Upper lobe of left lung (tissue), 6 donors: ENCODE data around the gene TTR. TPM values are rescaled to one million over a fixed set of nuclear protein-coding genes. Genes with fewer than 3 reads are reported as not detected.

Experiments
- ATAC-seq, 2 donors: fragments of 200-7000 bp; cut with Tn5 transposase; one replicate each; pipeline ENCODE4 v1.9.1; 2022; ENCODE audit warnings: mild to moderate bottlenecking in 2 of 2, moderate library complexity in 2 of 2; ENCODE audit not compliant: low FRiP score in 2 of 2
- DNase-seq, 2 donors: peaks; one replicate each; pipeline ENCODE4 v3.0.0-alpha.2; 2019 to 2020
- H3K27ac ChIP-seq, 4 donors: fragments of 200-600 bp; sonication (generic); one replicate each; pipeline ENCODE4 v1.5.1; 2016 to 2019
- H3K27me3 ChIP-seq, 4 donors: fragments of 200-600 bp; sonication (generic); one replicate each; pipeline ENCODE4 v1.5.1; 2017 to 2019
- H3K36me3 ChIP-seq, 4 donors: fragments of 200-600 bp; sonication (generic); one replicate each; pipeline ENCODE4 v1.5.1; 2016 to 2019
- H3K4me1 ChIP-seq, 4 donors: fragments of 200-600 bp; sonication (generic); one replicate each; pipeline ENCODE4 v1.5.1; 2018 to 2019
- H3K4me3 ChIP-seq, 4 donors: fragments of 200-600 bp; sonication (generic); one replicate each; pipeline ENCODE4 v1.5.1; 2017 to 2019; ENCODE audit warnings: mild to moderate bottlenecking in 2 of 4, moderate library complexity in 1 of 4
- H3K9me3 ChIP-seq, 4 donors: fragments of 200-600 bp; sonication (generic); one replicate each; pipeline ENCODE4 v1.5.1; 2018 to 2019
- EP300 ChIP-seq, 4 donors: sonication (generic); formaldehyde crosslinking; IDR thresholded peaks; one replicate each; pipeline ENCODE4 v1.5.1; 2017; ENCODE audit warnings: antibody characterized with exemption in 4 of 4, control low read depth in 2 of 4
- POLR2A ChIP-seq, 4 donors: fragments of 450-650 bp; IDR thresholded peaks; one replicate each; pipeline ENCODE4 v1.5.1; 2016 to 2017; ENCODE audit warnings: antibody characterized with exemption in 4 of 4, mild to moderate bottlenecking in 2 of 4
- POLR2AphosphoS5 ChIP-seq, 2 donors: sonication (generic); formaldehyde crosslinking; IDR thresholded peaks; one replicate each; pipeline ENCODE4 v1.5.1; 2017; ENCODE audit warnings: antibody characterized with exemption in 2 of 2
- WGBS, 2 donors: methylation state at CpG; one replicate each; pipeline ENCODE4 v1.1.5; 2017 to 2018; 5-methylcytosine and 5-hydroxymethylcytosine counted together
- total RNA-seq, 6 donors: library from RNA; depleted of rRNA in 4 of 6; stranded (reverse); fragments of >200 nt in 4 of 6; gene quantifications; one replicate each; pipeline versions ENCODE4 v1.1.0 to v1.2.1, GENCODE V29; 2016 to 2021
- TF ChIP-seq, protein P1 (sequence below), 6 experiments: fragments of 450-650 bp in 4 of 6; fragments of 200-600 bp in 2 of 6; sonication (generic) in 2 of 6; IDR thresholded peaks; one replicate each; pipeline ENCODE4 v1.5.1; 2016 to 2019; ENCODE audit warnings: antibody characterized with exemption in 6 of 6
- donor health status: DM: no; HTN: no; CAD: no; lungs with moderate emphysema.
- donor health status: DM: no; HTN: yes; CAD: no; lungs with severe emphysema.

TTR gene
- total RNA-seq, 6 donors from 2014 or later: 0.86 to 2.4 TPM; not detected in 4

DNA sequence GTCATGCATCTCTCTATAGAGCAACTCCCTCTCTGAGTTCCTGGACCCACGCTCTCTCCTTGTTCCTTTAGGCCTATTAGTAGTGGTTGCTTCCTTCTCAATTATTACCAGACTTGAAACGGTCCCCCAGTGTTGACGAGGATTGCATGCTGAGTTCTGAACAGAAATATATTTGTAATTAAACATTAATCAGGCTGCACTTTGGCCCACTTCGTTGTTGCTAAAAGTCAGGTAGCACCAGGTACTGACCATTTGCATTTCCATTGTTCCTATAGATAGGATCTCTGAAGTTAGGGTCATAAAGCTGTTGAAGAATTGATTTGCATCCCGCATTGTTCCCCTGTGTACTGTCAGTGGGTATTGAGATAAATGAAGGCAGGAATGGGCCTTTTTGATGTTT, 36.9 kb upstream of the TTR start:
- no peak for TF ChIP-seq POLR2AphosphoS5 (IDR thresholded peaks at IDR 0.05)
- no peak for TF ChIP-seq EP300 (IDR thresholded peaks at IDR 0.05)
- TF ChIP-seq, protein P1, sequence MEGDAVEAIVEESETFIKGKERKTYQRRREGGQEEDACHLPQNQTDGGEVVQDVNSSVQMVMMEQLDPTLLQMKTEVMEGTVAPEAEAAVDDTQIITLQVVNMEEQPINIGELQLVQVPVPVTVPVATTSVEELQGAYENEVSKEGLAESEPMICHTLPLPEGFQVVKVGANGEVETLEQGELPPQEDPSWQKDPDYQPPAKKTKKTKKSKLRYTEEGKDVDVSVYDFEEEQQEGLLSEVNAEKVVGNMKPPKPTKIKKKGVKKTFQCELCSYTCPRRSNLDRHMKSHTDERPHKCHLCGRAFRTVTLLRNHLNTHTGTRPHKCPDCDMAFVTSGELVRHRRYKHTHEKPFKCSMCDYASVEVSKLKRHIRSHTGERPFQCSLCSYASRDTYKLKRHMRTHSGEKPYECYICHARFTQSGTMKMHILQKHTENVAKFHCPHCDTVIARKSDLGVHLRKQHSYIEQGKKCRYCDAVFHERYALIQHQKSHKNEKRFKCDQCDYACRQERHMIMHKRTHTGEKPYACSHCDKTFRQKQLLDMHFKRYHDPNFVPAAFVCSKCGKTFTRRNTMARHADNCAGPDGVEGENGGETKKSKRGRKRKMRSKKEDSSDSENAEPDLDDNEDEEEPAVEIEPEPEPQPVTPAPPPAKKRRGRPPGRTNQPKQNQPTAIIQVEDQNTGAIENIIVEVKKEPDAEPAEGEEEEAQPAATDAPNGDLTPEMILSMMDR (IDR thresholded peaks at IDR 0.05): no peak
- TF ChIP-seq POLR2A (IDR thresholded peaks at IDR 0.05): no peak
- Histone ChIP-seq H3K4me1 (peaks cover 0 to 3% (median 0%) of the 10 kb centered on the region in 4 donors), H3K4me3 (no peak overlapping the region), H3K36me3 (no peaks in the 10 kb centered on the region), H3K27ac (no peak overlapping the region), H3K9me3 (no peaks in the 10 kb centered on the region), H3K27me3 (no peaks in the 10 kb centered on the region)
- no peak for DNase-seq
- ATAC-seq: no peak
- WGBS, 2 donors: 77 to 81% methylated on average over 5 of the region's 5 CpGs

DNA sequence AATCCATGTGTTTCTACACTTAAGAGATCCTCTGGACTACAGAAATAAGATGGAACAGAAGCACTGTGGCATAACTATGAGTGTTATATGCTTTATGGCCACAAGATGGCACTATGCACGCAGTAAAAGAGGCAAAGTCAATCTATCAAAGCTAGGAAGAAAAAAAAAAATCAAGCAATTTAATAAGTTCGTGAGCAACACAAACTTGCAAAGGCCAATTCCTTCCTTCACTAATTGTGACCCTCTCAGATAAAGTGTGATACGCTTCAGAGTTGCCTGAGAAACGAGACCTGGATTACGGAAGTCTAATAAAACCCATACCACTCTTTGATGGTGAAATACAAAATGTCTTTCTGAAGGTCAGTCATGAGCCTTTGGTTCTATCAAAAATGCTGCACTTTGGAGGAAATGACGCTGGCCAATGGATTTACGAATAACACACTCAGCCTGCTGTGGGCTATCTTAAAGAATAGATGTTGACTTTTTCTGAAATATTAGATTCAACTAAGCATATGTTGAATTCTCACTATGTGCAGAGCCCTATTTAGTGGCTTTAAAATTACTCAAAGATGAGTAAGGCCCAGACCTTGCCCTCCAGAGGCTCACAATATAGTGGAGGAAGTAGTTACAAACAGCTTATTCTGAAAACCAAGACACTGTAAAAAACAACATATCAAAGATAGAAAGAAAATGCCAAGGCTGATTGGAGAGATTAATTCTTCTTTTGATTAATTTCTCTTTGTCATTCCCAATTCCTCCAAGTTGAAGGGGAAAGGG, 35.5 kb upstream of the TTR start:
- 7 to 9% methylated on average over 7 of the region's 7 CpGs for WGBS, 2 donors
- Histone ChIP-seq H3K4me3 (no peak overlapping the region), H3K4me1 (peaks cover 0 to 3% (median 0%) of the 10 kb centered on the region in 4 donors), H3K27ac (no peak overlapping the region), H3K27me3 (no peaks in the 10 kb centered on the region), H3K36me3 (no peaks in the 10 kb centered on the region), H3K9me3 (no peaks in the 10 kb centered on the region)
- ATAC-seq: peak in 1 of 2 donors; percentile 89
- TF ChIP-seq, protein P1 (IDR thresholded peaks at IDR 0.05): peak; percentile 57 to 85 (median 72)
- no peak for TF ChIP-seq EP300 (IDR thresholded peaks at IDR 0.05)
- DNase-seq: no peak

DNA sequence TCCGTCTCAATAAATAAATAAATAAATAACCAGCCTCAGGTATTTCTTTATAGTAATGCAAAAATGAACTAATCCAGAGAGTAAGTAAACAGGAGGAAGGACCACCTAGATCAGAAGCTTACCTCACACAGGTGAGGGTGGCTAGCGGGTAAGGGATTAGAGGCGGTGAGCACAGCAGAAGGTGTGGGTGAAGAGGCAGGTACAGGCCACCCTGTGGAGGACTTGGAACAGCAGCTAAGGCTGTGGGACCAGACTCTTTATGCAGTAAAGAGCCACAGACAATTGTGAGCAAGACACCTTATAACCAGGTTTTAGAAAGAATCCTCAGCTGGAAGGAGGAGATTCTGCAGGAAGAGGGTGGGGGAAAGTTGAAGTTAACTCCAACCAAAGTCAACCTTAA, 34.2 kb upstream of the TTR start:
- TF ChIP-seq EP300 (IDR thresholded peaks at IDR 0.05): no peak
- TF ChIP-seq, protein P1 (IDR thresholded peaks at IDR 0.05): no peak
- DNase-seq (no peak), ATAC-seq (no peak)
- no peaks in the 10 kb centered on the region for H3K27me3 ChIP-seq
- no peak overlapping the region for H3K27ac ChIP-seq
- H3K36me3 ChIP-seq: no peaks in the 10 kb centered on the region
- H3K4me1 ChIP-seq: peaks cover 0 to 3% (median 0%) of the 10 kb centered on the region in 4 donors
- WGBS, 2 donors: 94% methylated on average over 3 of the region's 3 CpGs
- no peak overlapping the region for H3K4me3 ChIP-seq
- H3K9me3 ChIP-seq: no peaks in the 10 kb centered on the region

DNA sequence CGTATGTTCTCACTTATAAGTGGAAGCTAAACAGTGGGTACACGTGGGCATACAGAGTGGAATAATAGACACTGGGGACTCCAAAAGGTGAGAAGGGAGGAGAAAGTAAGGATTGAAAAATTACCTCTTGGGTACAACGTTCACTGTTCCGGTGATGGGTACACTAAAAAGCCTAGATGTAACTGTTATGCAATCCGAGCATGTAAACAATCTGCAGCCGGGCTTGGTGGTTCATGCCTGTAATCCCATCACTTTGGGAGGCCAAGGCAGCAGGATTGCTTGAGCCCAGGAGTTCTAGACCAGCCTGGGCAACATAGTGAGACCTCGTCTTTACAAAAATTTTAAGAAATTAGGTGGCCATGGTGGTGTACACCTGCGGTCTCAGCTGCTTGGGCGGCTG, 33.1 kb upstream of the TTR start:
- no peak overlapping the region for H3K4me3 ChIP-seq
- ATAC-seq: no peak
- peaks cover 0 to 3% (median 0%) of the 10 kb centered on the region in 4 donors for H3K4me1 ChIP-seq
- DNase-seq: no peak
- WGBS, 2 donors: 69 to 75% methylated on average over 9 of the region's 9 CpGs
- H3K36me3 ChIP-seq: no peaks in the 10 kb centered on the region
- TF ChIP-seq EP300 (IDR thresholded peaks at IDR 0.05) (no peak), POLR2AphosphoS5 (IDR thresholded peaks at IDR 0.05) (no peak), POLR2A (IDR thresholded peaks at IDR 0.05) (no peak)
- TF ChIP-seq, protein P1 (IDR thresholded peaks at IDR 0.05): no peak
- no peaks in the 10 kb centered on the region for H3K9me3 ChIP-seq
- H3K27me3 ChIP-seq: no peaks in the 10 kb centered on the region
- H3K27ac ChIP-seq: no peak overlapping the region

DNA sequence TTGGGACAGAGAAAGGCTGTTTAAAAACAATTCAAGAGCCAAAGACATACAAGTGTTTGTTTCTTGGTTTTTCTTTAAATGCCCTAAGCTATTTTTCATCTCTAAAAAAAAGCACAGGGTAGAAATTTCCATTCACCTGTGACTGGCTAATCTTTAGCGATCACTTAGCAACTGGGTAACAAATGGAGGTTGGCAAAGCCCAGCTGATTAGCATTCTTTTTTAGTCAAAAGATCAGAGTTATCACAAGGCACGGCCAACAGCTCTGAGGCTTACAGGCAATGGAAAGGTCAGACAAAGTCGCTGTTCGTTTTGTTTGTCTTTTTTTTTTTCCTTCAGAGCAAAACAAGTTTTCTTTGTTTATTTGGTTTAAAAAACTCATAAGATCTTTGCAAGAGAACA, 29.0 kb upstream of the TTR start:
- Histone ChIP-seq H3K4me1 (no peaks in the 10 kb centered on the region), H3K27ac (no peak overlapping the region), H3K27me3 (no peaks in the 10 kb centered on the region), H3K9me3 (no peaks in the 10 kb centered on the region), H3K4me3 (no peak overlapping the region), H3K36me3 (no peaks in the 10 kb centered on the region)
- TF ChIP-seq POLR2AphosphoS5 (IDR thresholded peaks at IDR 0.05): no peak
- TF ChIP-seq POLR2A (IDR thresholded peaks at IDR 0.05): no peak
- TF ChIP-seq, protein P1 (IDR thresholded peaks at IDR 0.05): no peak
- no peak for TF ChIP-seq EP300 (IDR thresholded peaks at IDR 0.05)
- ATAC-seq: no peak
- DNase-seq: no peak
- WGBS, 2 donors: 58 to 72% methylated on average over 4 of the region's 4 CpGs
